LNCAP (cell line): ENCODE data around the gene LPXN.

Experiments
- CTCF ChIP-seq: fragments of 450-650 bp; IDR thresholded peaks from 2 replicates; pipeline ENCODE4 v1.5.1; 2017; ENCODE audit warnings: mild to moderate bottlenecking

LPXN gene

GRCh38 chr11:58575377-58576020 lies at the start of gene LPXN:
Gene LPXN (minus strand): TSS chr11:58575856. CDS start chr11:58575772, 84 bp downstream.
- TF ChIP-seq CTCF: no peak

GRCh38 chr11:58625086-58625485 lies 49.4 kb upstream of the LPXN start:
- TF ChIP-seq CTCF: no peak

- TF ChIP-seq CTCF: no peak
Measured at GRCh38 chr11:58622344-58622743, 46.7 kb upstream of the LPXN start, which contains the start of gene CNTF. Gene CNTF (plus strand): TSS chr11:58622665. CDS start chr11:58622753, 88 bp downstream.

GRCh38 chr11:58621586-58622262 lies 46.1 kb upstream of the LPXN start:
- TF ChIP-seq CTCF: no peak

- TF ChIP-seq CTCF: no peak
Measured at GRCh38 chr11:58617976-58618557, 42.4 kb upstream of the LPXN start.

- no peak for TF ChIP-seq CTCF
Measured at GRCh38 chr11:58616594-58616993, 40.9 kb upstream of the LPXN start.

GRCh38 chr11:58615559-58615958 lies 39.9 kb upstream of the LPXN start:
- no peak for TF ChIP-seq CTCF
